HPDE6-E6E7 (cell line): ENCODE results near the gene PJA2.

Experiments used
- DNase-seq: peaks from one replicate; pipeline ENCODE4 v3.0.0; 2011; ENCODE audit warnings: missing footprints; ENCODE audit errors: extremely low spot score

The PJA2 gene

GRCh38 chr5:109350537-109351270, 59.1 kb downstream of the PJA2 start:
- DNase-seq = no peak

DNA sequence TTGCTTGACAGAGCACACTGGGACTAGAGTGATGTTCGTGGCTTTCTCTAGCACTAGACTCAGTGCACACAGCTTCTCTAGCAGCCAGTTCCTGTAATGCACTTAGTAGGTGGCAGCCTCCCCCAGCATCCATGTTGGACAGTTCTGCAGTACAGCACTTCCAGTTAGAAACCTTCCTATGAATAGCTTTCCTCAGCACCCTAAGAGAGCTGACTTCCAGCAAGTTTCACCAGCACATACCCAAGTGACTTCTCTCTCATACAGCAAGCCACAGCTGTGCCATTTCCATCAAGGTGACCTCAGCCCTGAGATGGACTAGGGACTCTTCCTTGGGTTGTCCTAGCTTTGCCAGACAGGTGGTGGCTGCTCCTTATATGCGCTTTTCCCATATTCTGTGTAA, 60.4 kb downstream of the PJA2 start:
- no peak for DNase-seq

GRCh38 chr5:109347252-109347888, 62.4 kb downstream of the PJA2 start:
- DNase-seq = no peak

DNA sequence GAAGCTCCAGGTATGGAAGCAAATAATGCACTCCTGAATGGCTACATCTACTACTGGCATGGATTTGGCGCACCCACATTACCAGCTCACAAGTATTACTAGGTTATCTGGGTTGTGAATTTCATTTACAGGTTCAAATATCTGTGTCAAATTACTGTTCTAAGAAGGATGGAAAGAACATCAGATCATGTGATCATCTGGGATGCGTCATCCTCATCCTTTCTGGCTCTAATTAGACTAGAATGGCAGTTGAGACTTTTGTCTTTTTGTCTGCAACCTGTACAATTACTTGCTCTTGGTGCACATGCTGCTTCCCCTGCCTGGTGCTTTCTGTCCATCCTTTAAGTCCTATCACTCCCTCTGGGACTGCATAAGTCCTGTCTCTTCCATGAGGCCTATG, 64.1 kb downstream of the PJA2 start:
- no peak for DNase-seq

GRCh38 chr5:109340351-109340750, 69.4 kb downstream of the PJA2 start:
- no peak for DNase-seq

- DNase-seq = no peak
Measured at GRCh38 chr5:109335114-109335513, 74.7 kb downstream of the PJA2 start.

GRCh38 chr5:109334056-109334455, 75.7 kb downstream of the PJA2 start:
- no peak for DNase-seq

DNA sequence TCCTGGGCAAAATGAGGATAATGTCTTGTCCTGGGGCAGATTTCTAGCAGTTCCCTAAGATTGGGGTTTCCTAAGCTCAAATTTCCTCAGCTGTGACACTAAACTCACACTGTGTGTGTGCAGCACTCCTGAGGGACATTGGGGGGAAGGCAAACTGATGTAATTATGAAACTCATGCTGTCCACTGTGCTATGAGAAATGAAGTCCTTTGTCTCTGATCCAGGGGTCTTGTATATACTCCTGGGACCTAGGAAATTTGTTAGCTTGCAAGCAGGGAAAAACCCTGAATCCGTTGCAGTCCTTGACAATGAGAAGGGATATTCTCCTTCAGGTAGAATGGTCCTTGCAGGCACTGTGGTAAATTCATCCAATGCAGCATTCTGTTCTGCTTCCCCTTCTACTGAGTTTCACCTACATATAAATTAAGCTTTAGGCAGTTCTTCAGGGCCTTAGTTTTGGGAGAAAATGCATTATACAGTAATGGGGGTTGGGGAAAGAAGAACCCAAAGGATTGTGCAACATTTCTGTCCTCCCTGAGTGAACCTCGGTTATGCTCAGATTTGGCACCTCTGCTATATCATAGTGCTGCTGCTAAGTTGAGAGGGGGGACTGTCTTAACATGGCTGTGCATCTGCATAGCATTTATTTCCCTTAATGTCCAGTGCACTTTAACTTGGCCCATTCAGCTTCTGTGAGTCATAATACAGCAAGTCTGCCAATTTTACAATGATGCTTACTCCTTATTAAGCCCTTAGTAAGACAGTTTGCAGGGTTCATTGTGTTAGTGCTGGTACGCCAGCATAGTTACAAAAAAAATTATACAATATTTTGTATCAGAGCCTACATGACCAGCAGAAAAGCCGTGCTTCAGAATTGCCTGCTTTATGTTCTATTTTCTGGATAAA, 80.2 kb downstream of the PJA2 start:
- no peak for DNase-seq

GRCh38 chr5:109328626-109329025, 81.1 kb downstream of the PJA2 start:
- DNase-seq = no peak

DNA sequence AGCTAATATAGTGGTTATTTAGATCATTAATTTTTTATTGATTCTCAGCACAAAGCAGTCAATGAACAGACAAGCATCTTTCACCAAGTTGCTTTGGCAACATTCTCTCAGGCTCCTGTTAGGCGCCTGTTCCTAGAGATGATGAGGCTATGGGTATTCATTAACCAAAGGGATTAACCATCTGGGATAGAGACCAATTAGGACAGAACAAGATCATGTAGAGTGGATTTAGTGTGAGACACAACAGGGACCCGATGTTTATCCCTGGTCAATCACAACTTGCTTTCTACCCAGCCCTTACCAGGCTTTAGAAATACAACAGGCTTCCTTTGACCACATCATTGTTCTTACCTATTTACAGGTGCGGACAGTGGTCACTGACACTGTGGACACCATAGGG, 82.2 kb downstream of the PJA2 start:
- no peak for DNase-seq

DNA sequence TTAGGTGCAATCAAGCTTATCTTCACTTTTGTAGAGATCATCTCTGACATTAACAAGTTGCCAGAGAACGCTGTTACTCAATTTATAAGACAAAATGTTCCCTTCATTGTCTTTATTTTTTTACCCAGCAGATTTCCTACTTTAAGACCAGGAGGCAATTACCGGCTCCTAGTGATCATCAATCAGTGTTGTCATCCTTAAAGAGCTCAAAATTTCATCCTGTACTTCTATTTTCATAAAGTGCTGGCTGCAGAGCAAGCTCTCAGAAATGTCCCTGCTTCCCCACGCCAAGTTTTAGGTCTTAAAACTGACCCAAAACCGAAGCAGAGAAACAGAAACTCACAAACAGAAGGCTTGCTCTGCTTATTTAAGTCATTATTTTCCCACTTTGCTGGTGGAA, 82.9 kb downstream of the PJA2 start:
- no peak for DNase-seq

DNA sequence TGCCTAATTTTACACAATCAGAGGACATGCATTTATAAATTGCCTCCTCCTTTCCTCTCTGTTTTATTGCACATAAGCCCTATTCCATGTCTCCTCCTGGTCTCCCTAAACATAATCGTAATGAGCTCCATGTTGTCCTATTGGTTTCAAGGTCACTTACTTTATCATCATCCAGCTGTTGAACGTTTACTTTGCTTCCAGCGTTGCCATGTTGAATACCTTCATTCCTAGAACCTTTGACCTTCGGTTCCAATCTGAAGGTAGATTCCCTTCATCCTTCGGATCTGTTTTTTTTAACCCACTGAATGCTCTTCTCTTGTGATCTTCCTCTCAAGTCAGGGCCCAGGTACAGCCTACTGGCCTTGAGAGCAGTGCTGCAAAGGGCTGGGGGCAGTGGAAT, 84.3 kb downstream of the PJA2 start:
- DNase-seq = no peak

GRCh38 chr5:109324931-109325330, 84.8 kb downstream of the PJA2 start:
- DNase-seq = no peak

- no peak for DNase-seq
Measured at GRCh38 chr5:109324351-109324750, 85.4 kb downstream of the PJA2 start.

- DNase-seq = no peak
Measured at GRCh38 chr5:109322694-109323093, 87.1 kb downstream of the PJA2 start.

DNA sequence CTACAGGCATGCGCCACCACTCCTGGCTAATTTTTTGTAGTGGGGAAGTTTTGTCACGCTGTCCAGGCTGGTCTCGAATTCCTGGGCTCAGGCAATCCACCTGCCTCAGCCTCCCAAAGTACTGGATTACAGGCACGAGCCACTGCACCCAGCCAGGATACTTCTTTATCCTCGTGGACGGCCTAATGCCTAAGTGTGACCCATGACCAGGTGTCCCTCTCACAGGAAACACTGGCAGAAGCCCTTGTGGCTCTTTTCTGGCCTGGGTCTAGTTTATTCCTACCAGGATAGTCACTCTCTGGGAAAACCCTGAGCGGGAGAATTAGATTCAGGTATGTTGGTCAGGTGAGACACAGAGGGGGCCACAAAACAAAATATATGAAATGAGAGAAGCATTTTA, 90.4 kb downstream of the PJA2 start:
- no peak for DNase-seq

GRCh38 chr5:109318455-109319108, 91.2 kb downstream of the PJA2 start:
- no peak for DNase-seq

DNA sequence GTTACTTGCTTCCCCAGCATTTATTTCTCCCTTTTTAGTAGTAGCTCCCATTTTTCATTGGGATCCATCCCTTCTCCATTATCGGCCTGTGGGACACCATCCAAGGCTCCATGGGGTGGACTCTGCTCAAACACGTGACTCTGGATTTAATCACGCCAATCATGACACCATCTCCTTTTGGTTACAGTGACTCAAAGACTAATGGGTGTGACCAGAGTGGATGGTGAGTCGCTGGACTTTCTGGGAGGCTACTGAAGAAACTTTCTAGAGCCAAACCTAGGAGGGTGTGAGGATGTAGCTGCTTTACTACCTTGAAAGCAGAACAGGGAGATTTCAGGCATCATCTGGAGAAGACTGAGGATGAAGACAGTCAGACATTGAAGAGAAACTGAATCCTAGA, 93.1 kb downstream of the PJA2 start:
- no peak for DNase-seq

GRCh38 chr5:109315245-109315644, 94.5 kb downstream of the PJA2 start:
- DNase-seq = no peak

- DNase-seq = no peak
Measured at GRCh38 chr5:109313127-109313526, 96.6 kb downstream of the PJA2 start.

- DNase-seq = no peak
Measured at GRCh38 chr5:109312695-109313094, 97.1 kb downstream of the PJA2 start.

GRCh38 chr5:109310315-109310714, 99.5 kb downstream of the PJA2 start:
- DNase-seq = no peak
